T47D (cell line): ENCODE results near the gene SLIT3.
"Not testable (repeated sequence)": the region's sequence is repeated elsewhere in the genome, so short reads cannot be mapped to it uniquely, and the experiment has no call there.

Experiments
- DNase-seq, 2 experiments: peaks; one replicate each; pipeline versions ENCODE4 v3.0.0 to v3.0.0-alpha.2; 2011 to 2012; ENCODE audit warnings: low read depth in 1 of 2, low spot score in 1 of 2
- JUND ChIP-seq: IDR thresholded peaks from 2 replicates; pipeline ENCODE4 v1.6.1; 2012; ENCODE audit warnings: low read depth
- in situ Hi-C: cut with HindIII; loops from 2 replicates; pipeline ENCODE4 v1.10.0; 2016; ENCODE audit warnings: low sequenced_read_pairs, low pct_unique_long_range_greater_than_20kb

The SLIT3 gene

DNA sequence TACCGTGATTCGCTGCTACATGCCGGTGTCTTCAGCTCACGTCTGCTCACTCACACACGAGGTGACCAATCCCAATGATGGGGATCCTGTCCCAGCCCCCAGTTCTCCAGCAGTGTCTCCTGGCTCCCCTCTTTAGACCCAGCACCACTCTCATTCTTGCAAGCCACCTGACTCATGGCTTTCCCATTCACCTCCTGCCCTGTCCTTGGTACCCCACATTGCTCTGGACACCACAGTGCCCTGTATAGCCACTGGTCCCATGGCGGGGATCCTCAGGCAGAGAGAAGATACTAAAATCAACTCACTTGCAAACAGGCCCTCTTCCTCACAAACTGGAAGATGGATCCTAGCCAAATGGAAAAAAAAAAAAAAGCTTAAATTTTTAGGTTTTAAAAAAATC, 81.0 kb downstream of the SLIT3 start:
- in situ Hi-C loops, result no loop called here
- no peak for TF ChIP-seq JUND

GRCh38 chr5:169219351-169219750, 81.6 kb downstream of the SLIT3 start:
- TF ChIP-seq JUND, result no peak
- in situ Hi-C loops, result no loop called here

More for the DNA sequence above, 81.0 kb downstream of the SLIT3 start:
- DNase-seq, result no peak

GRCh38 chr5:169218861-169219260, 82.1 kb downstream of the SLIT3 start:
- TF ChIP-seq JUND, result no peak
- in situ Hi-C loops, result no loop called here
- DNase-seq, result no peak

More at GRCh38 chr5:169219351-169219750, 81.6 kb downstream of the SLIT3 start:
- no peak for DNase-seq

DNA sequence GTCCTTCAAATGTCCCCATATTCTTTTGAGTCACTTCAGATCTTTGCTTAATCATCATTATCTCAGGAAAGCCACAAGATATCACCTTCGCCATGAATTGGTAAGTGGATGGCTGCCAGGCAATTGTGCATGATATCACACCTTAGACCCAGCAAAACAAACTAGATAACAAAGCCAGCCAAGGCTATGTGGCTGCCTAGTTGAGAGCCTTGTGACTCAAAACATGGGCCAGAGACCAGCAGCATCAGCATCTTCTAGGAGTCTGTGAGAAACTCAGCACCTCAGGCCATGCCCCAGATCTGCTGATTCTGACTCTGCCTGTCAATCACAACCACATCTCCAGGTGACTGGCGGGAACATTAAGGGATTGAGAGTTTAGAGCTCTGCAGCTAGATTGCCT, 82.8 kb downstream of the SLIT3 start:
- TF ChIP-seq JUND, result no peak
- no peak for DNase-seq
- in situ Hi-C loops, result no loop called here

DNA sequence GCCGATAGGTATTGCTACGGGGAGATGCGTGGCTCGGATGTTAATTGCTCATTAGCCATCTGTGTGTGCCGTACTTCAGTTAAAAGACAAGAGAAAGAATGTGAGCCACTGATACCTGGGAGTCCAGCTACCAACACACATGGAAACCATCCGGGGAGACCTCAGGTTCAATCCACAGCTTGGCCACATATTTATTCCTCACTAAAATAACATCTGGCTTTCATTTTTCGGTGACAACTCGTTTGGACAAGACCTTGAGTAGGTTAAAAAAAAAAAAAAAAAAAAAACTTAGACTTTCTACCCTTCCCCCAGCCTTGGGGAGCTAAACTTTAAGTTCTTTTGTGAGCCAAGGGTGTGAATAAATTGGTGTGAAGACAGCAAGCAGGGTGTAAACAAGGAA, 84.1 kb downstream of the SLIT3 start:
- TF ChIP-seq JUND, result no peak
- in situ Hi-C loops, result no loop called here
- no peak for DNase-seq

GRCh38 chr5:169213479-169213878, 87.5 kb downstream of the SLIT3 start:
- no peak for TF ChIP-seq JUND
- in situ Hi-C loops, result no loop called here
- no peak for DNase-seq

DNA sequence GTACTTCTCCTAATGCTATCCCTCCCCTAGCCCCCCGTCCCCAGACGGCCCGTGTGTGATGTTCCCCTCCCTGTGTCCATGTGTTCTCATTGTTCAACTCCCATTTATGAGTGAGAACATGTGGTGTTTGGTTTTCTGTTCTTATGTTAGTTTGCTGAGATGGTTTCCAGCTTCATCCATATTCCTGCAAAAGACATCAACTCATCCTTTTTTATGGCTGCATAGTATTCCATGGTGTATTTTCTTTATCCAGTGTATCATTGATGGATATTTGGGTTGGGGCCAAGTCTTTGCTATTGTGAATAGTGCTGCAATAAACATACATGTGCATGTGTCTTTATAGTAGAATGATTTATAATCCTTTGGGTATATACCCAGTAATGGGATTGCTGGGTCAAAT, 89.2 kb downstream of the SLIT3 start:
- DNase-seq, in situ Hi-C loops: not testable (repeated sequence)

DNA sequence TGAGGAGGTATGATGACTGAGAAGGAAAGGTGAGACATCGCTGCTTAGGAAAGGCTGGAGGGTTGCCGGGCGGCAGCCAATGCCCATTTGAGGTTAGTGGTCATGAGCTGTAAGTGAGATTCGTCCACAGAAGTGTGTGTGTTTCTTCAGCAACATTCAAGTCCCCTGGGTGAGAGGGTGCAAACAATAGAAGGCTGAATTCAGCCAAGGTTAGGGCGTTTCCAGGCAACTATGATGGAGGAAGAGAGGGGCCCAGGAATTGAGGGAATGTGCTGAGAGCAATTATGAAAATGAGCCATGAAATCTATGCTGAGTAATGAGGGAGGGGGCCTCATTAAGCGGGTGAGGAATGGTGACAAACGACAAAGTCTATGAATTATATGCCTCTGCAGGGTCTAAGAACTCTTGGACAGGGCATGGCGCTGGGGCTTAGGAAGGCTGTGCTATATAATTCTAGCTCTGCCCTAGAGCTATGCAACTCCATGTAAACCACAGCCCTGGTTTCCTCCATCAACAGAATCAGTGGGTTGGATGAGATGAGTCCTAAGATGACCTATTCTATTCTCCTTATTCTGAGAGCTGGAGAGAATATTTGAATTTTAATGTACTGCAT, 96.0 kb downstream of the SLIT3 start:
- DNase-seq, result no peak
- in situ Hi-C loops, result no loop called here
- no peak for TF ChIP-seq JUND

- in situ Hi-C loops, result no loop called here
Observed at GRCh38 chr5:169202969-169203368, 98.0 kb downstream of the SLIT3 start.

GRCh38 chr5:169201597-169201996, 99.3 kb downstream of the SLIT3 start:
- no peak for TF ChIP-seq JUND
- no peak for DNase-seq
- in situ Hi-C loops, result no loop called here

More at GRCh38 chr5:169202969-169203368, 98.0 kb downstream of the SLIT3 start:
- no peak for TF ChIP-seq JUND
- no peak for DNase-seq

DNA sequence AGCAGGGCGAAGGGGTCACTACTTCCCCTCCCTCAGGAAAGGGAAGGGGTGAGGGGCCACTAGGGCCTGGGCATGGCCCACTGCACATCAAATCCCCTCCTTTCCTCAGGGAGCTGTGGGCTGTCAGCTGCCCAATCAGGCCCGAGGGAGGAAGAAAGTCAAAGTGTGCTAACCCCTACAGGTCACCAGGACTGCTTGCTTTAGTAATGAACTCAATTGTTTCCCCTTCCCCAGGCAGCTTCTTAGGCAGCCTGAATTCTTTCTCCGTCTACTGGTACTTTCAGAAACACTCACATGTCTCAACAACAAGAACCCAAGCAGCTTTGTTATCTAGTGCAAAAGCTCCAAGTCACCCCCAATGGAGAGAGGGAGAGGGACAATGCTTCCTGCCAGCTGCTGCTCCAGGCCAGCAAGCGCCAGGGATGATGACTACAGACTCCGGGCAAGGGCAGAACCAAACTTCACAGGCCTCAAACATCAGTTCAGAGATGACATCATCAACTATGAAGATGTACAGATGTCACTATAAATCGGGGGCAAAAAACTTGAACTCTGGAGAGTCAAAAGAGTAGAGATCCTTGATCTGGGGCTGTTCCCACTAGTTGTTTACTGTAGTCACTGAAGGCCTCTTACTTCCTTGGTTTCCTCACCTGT, 100.7 kb downstream of the SLIT3 start:
- no peak for TF ChIP-seq JUND
- in situ Hi-C loops, result no loop called here
- DNase-seq, result no peak

DNA sequence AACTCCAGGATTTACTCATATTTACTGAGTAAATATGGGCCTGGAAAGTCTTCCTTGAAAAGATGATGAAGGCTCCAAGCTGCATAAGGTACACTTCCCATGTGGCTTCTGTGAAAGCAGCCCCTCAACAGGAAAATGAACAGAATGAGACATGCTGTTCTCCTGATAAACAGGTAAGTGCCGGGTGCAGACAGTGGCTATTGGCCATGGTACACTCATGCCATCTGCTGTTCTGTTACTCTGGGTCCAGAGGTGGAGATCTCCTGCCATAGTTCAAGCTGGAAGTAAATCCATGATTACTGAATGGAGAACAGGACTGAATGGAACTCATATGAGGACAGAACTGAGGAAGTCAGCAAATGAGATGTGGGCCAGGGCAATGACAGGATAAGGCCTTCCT, 103.6 kb downstream of the SLIT3 start:
- DNase-seq, result peak in 1 of 2 experiments; percentile 42
- no peak for TF ChIP-seq JUND
- in situ Hi-C loops, result no loop called here

DNA sequence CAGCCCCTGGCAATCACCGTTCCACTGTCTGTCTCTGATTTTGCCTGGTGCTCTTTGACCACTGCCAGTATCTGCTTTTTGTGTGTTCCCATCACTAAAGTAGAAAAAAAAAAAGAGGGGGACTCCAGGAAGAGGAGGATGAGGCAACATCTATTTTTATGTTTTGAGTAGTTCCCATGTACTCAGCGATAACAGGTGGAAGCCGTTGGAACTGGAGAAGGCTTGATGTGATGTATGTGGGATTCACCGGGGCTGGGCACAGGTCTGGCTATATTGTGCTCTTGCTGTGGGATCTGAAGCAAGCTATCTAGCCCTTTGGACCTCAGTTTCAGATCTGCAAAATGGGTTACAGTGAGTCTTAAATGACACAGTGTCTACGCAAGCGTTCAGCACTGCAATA, 104.9 kb downstream of the SLIT3 start:
- in situ Hi-C loops, result no loop called here
- TF ChIP-seq JUND, result no peak
- no peak for DNase-seq

DNA sequence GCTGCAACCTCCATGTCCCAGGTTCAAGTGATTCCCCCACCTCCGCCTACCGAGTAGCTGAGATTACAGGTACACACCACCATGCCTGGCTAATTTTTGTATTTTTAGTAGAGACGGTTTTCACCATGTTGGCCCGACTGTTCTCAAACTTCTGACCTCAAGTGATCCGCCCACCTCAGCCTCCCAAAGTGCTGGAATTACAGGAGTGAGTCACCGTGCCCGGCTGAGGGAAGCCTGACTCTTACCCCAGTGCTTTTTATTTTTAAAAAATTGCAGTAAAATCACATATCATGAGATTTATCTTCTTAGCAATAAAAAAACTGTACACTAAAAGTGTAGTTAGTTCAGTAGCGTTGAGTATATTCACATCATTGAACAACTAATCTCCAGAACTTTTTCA, 105.3 kb downstream of the SLIT3 start:
- DNase-seq, result no peak
- in situ Hi-C loops, result no loop called here
- no peak for TF ChIP-seq JUND
